Measurements from ENCODE around the gene C16orf95. TPM values are rescaled to one million over a fixed set of nuclear protein-coding genes. Genes with fewer than 3 reads are reported as not detected.
A peak's percentile ranks its signal among the peaks of the same experiment; 100 is the strongest.
"Not testable (repeated sequence)": the region's sequence is repeated elsewhere in the genome, so short reads cannot be mapped to it uniquely, and the experiment has no call there.

C16orf95 gene, protein sequence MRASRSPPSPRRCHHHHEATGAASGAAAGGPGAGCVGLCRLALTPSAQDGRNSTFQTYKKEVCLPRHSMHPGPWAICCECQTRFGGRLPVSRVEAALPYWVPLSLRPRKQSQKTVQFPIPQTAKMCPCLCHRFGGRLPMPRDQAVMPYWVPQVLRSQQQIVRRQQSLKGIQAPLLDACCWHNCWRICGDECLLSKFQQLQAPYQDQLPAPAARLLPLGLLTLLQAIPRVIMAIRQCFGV
- total RNA-seq (1 to 10 TPM; 4.3 to 9.9 TPM), polyA plus RNA-seq (ENCODE audit: insufficient read length in 2 of 2) (1 to 10 TPM; 4.8 to 6.3 TPM)
- long read RNA-seq, donor 1, partial matches to known transcripts: 0 of 2 reads
- long read RNA-seq, donor 1, other reads (novel, unspliced or antisense): 0 of 2 reads
- long read RNA-seq, donor 2, partial matches to known transcripts: 0 of 1 reads
- long read RNA-seq, donor 2, other reads (novel, unspliced or antisense): 0 of 1 reads
- long read RNA-seq, donor 3, partial matches to known transcripts: 0 of 1 reads
- long read RNA-seq, donor 3, other reads (novel, unspliced or antisense): 0 of 1 reads
- long read RNA-seq, donor 4, partial matches to known transcripts: 0 of 3 reads
- long read RNA-seq, donor 4, other reads (novel, unspliced or antisense): 0 of 3 reads

DNA sequence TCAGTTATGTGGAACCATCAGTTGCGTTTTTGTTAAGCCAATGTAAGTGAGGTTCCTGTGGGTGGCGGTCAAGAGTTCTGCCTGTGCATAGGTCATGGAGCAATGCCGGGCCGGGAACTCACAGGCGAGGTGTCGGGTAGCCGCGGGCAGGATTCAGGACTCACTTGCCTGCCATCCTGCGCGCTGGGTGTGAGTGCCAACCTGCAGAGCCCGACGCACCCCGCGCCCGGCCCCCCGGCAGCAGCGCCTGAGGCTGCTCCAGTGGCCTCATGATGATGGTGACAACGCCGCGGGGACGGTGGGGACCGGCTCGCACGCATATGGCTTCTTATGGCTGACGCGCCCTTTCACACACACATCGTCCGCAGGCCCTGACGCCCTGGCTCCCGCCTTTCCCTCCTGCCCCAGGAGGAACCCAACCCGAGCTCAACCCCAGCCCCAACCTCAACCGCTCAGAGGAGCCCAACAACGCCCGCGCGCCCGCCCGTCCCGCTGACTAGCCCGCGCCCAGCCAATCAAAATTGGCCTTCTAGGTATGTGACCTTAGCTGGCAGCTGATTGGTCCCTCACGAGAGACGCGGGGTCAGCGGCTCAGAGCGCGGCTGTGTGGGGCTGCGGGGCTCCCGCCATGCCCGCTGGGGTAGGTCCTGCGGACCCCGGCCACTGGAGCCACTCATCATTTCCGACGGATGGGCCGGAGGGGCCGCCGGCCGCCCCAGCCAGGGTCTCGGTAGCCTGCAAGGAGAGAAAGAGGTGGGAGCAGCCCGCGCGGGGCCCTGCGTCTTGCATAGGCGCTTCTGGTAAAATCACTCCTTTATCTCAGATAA lies at the start of gene C16orf95:
Gene C16orf95, minus strand, starts transcription at position 470 of the 827 bp plus-strand sequence. Its CDS starts 150 bp downstream, at position 320.
- peaks cover 10% of the 10 kb centered on the region for H3K4me1 ChIP-seq (ENCODE audit: control insufficient read depth, insufficient read depth, low read length)
- WGBS (ENCODE audit: insufficient coverage): under 1% methylated on average over 56 of the region's 64 CpGs
- peaks cover 4% of the 10 kb centered on the region for H3K36me3 ChIP-seq (ENCODE audit: control insufficient read depth, insufficient read depth, low read length)
- no peaks in the 10 kb centered on the region for H3K27me3 ChIP-seq (ENCODE audit: control insufficient read depth, insufficient read depth, low read length)
- peak within 1 kb of the TSS; percentile 91 for H3K4me3 ChIP-seq (ENCODE audit: low read depth, low read length)
- H3K27ac ChIP-seq (ENCODE audit: low read depth, low read length): peak within 1 kb of the TSS; percentile 91
- H3K9me3 ChIP-seq (ENCODE audit: control insufficient read depth, insufficient read depth, low read length): no peaks in the 10 kb centered on the region
- peak; percentile 95 to 99 (median 98) for DNase-seq (ENCODE audit: low read depth in 4 of 6, low spot score in 6 of 6)

DNA sequence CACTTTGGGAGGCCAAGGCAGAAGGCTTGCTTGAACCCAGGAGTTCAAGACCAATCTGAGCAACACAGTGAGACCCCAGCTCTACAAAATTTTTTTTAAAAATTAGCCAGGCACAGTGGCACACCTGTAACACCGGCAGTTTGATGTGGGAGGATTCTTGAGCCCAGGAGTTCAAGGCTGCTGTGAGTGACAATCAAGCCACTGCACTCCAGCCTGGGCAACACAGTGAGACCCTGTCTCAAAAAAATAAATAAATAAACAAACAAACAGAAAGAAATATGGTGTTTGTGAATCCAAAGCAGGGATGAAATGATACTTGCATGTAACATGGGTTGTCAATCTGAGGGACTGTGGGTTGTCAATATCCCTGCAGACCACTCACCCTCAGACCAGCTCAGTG lies 49.7 kb upstream of the C16orf95 start:
- DNase-seq (ENCODE audit: low read depth in 4 of 6, low spot score in 6 of 6): no peak
- no CpG with 5 or more reads among the region's 1 CpG for WGBS (ENCODE audit: insufficient coverage)
- Histone ChIP-seq H3K36me3 (ENCODE audit: control insufficient read depth, insufficient read depth, low read length) (peaks cover 34% of the 10 kb centered on the region), H3K9me3 (ENCODE audit: control insufficient read depth, insufficient read depth, low read length) (no peaks in the 10 kb centered on the region), H3K4me1 (ENCODE audit: control insufficient read depth, insufficient read depth, low read length) (peaks cover 34% of the 10 kb centered on the region), H3K27me3 (ENCODE audit: control insufficient read depth, insufficient read depth, low read length) (no peaks in the 10 kb centered on the region), H3K4me3 (ENCODE audit: low read depth, low read length) (no peak overlapping the region), H3K27ac (ENCODE audit: low read depth, low read length) (no peak overlapping the region)

GRCh38 chr16:87366288-87366687 lies 49.1 kb upstream of the C16orf95 start:
- no peak overlapping the region for H3K27ac ChIP-seq (ENCODE audit: low read depth, low read length)
- H3K27me3 ChIP-seq (ENCODE audit: control insufficient read depth, insufficient read depth, low read length): no peaks in the 10 kb centered on the region
- DNase-seq (ENCODE audit: low read depth in 4 of 6, low spot score in 6 of 6): no peak
- H3K9me3 ChIP-seq (ENCODE audit: control insufficient read depth, insufficient read depth, low read length): no peaks in the 10 kb centered on the region
- no peak overlapping the region for H3K4me3 ChIP-seq (ENCODE audit: low read depth, low read length)
- 90% methylated on average over 3 of the region's 4 CpGs for WGBS (ENCODE audit: insufficient coverage)
- peaks cover 30% of the 10 kb centered on the region for H3K4me1 ChIP-seq (ENCODE audit: control insufficient read depth, insufficient read depth, low read length)
- H3K36me3 ChIP-seq (ENCODE audit: control insufficient read depth, insufficient read depth, low read length): peaks cover 40% of the 10 kb centered on the region

GRCh38 chr16:87365021-87365713 lies 48.0 kb upstream of the C16orf95 start:
- 92% methylated on average over 12 of the region's 13 CpGs for WGBS (ENCODE audit: insufficient coverage)
- H3K27ac ChIP-seq (ENCODE audit: low read depth, low read length): no peak overlapping the region

DNA sequence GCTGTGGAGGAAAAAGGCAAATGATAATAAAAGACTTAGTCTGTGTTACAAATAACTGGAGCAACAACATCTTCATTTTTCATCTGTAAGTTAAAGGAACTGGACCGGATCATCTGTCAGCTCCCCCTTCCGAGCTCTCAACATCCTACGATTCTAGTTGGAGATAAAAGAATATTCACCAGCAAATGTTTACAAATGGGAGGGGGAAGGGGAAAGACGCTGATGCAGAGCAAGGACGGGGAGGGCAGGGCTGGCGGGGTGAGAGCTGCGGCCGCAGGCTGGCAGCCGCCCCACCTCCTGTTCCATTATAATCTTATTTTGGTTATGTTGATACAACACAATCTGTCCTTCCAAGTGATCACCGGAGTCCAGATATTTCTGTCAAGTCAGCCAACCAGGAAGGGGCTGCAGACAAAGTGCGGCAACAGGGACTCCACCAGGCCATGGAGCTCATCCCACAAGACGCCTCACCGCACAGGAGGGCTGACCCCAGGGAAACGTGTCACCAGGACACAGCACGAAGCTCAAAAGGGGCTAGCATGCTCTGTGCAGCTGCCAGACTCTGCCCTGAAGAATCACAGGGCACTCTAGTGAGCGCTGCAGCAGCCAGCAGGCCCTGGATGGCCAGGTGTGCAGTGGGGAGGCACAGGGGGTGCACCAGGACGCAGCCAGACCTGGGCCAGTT lies 46.7 kb upstream of the C16orf95 start:
- peaks cover 51% of the 10 kb centered on the region for H3K36me3 ChIP-seq (ENCODE audit: control insufficient read depth, insufficient read depth, low read length)
- no peaks in the 10 kb centered on the region for H3K9me3 ChIP-seq (ENCODE audit: control insufficient read depth, insufficient read depth, low read length)
- 63% methylated on average over 8 of the region's 17 CpGs for WGBS (ENCODE audit: insufficient coverage)
- no peak overlapping the region for H3K27ac ChIP-seq (ENCODE audit: low read depth, low read length)
- H3K4me3 ChIP-seq (ENCODE audit: low read depth, low read length): no peak overlapping the region
- DNase-seq (ENCODE audit: low read depth in 4 of 6, low spot score in 6 of 6): peak in 1 of 6 donors; percentile 30
- H3K4me1 ChIP-seq (ENCODE audit: control insufficient read depth, insufficient read depth, low read length): peaks cover 10% of the 10 kb centered on the region
- no peaks in the 10 kb centered on the region for H3K27me3 ChIP-seq (ENCODE audit: control insufficient read depth, insufficient read depth, low read length)

More at GRCh38 chr16:87365021-87365713, 48.0 kb upstream of the C16orf95 start:
- no peaks in the 10 kb centered on the region for H3K27me3 ChIP-seq (ENCODE audit: control insufficient read depth, insufficient read depth, low read length)
- peaks cover 41% of the 10 kb centered on the region for H3K36me3 ChIP-seq (ENCODE audit: control insufficient read depth, insufficient read depth, low read length)
- H3K4me1 ChIP-seq (ENCODE audit: control insufficient read depth, insufficient read depth, low read length): peaks cover 18% of the 10 kb centered on the region
- H3K9me3 ChIP-seq (ENCODE audit: control insufficient read depth, insufficient read depth, low read length): no peaks in the 10 kb centered on the region
- DNase-seq (ENCODE audit: low read depth in 4 of 6, low spot score in 6 of 6): no peak
- H3K4me3 ChIP-seq (ENCODE audit: low read depth, low read length): no peak overlapping the region

DNA sequence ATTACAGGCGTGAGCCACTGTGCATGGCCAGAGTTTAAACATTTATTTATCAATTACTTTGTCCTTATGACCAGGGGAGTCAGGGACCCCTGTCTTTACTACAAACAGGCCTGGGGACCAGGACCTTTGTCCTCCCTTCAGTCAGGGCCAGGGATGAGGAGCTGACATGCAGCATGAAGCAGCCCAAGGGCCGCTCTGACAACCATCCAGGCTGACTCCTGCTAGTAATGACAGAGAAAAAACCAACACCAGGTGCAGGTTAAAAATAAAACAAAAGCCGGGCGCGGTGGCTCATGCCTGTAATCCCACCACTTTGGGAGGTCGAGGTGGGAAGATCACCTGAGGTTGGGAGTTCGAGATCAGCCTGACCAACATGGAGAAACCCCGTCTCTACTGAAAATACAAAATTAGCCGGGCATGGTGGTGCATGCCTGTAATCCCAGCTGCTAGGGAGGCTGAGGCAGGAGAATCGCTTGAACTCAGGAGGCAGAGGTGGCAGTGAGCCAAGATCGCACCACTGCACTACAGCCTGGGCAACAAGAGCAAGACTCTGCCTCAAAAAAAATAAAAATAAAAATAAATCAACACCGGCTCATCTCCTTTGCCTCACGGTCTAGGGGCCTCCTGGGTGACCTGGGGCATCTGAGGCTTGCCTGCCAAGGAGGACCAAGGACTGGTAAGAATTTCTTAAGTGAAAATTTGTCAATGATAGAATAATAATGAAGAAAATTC lies 45.8 kb upstream of the C16orf95 start:
- H3K36me3 ChIP-seq (ENCODE audit: control insufficient read depth, insufficient read depth, low read length): peaks cover 60% of the 10 kb centered on the region
- not testable (repeated sequence) for H3K27ac ChIP-seq (ENCODE audit: low read depth, low read length)

DNA sequence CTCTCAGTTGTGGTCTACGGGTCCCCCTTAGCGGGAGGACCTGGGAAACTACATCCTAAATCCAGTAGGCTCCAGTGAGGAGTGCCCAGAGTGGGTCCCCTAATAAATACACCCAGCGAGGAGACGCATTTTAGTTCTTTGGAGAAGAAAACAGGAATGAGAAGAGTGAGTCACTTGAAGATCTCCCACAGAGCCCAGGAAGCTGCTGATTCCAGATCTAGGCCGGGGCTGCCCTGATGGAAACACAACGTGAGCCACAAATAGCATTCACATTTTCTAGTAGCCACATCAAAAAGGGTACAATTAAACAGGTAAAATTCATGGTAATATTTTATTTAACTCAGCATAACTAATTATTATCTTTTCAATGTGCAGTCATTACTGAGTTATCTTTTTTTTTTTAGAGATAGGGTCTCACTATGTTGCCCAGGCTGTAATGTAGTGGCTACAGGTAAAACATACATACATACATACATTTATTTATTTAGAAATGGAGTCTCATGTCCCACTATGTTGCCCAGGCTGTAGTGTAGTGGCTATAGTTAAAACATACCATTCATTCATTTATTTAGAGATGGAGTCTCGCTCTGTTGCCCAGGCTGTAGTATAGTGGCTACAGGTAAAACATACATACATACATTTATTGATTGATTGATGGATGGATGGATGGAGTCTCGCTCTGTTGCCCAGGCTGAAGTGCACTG lies 44.9 kb upstream of the C16orf95 start:
- DNase-seq (ENCODE audit: low read depth in 4 of 6, low spot score in 6 of 6): no peak
- no peaks in the 10 kb centered on the region for H3K9me3 ChIP-seq (ENCODE audit: control insufficient read depth, insufficient read depth, low read length)
- WGBS (ENCODE audit: insufficient coverage): 96% methylated on average over 3 of the region's 8 CpGs
- H3K27ac ChIP-seq (ENCODE audit: low read depth, low read length): no peak overlapping the region
- no peak overlapping the region for H3K4me3 ChIP-seq (ENCODE audit: low read depth, low read length)
- peaks cover 67% of the 10 kb centered on the region for H3K36me3 ChIP-seq (ENCODE audit: control insufficient read depth, insufficient read depth, low read length)
- no peaks in the 10 kb centered on the region for H3K27me3 ChIP-seq (ENCODE audit: control insufficient read depth, insufficient read depth, low read length)
- H3K4me1 ChIP-seq (ENCODE audit: control insufficient read depth, insufficient read depth, low read length): peaks cover 9% of the 10 kb centered on the region

More for the DNA sequence above, 45.8 kb upstream of the C16orf95 start:
- not testable (repeated sequence) for H3K9me3 ChIP-seq (ENCODE audit: control insufficient read depth, insufficient read depth, low read length); H3K27me3 ChIP-seq (ENCODE audit: control insufficient read depth, insufficient read depth, low read length); H3K4me1 ChIP-seq (ENCODE audit: control insufficient read depth, insufficient read depth, low read length); DNase-seq (ENCODE audit: low read depth in 4 of 6, low spot score in 6 of 6); H3K4me3 ChIP-seq (ENCODE audit: low read depth, low read length)
- 91% methylated on average over 7 of the region's 13 CpGs for WGBS (ENCODE audit: insufficient coverage)
